ENCODE measurements around the gene SLC5A2. TPM values are rescaled to one million over a fixed set of nuclear protein-coding genes. Genes with fewer than 3 reads are reported as not detected.

SLC5A2 gene
- total RNA-seq, 1 donor from 2014 or later: not detected

GRCh38 chr16:31513126-31513525 lies 30.2 kb downstream of the SLC5A2 start:
- Mint-ChIP-seq H3K4me1 (ENCODE audit: low read depth, unreplicated experiment) (peaks cover 7% of the 10 kb centered on the region), H3K27me3 (ENCODE audit: unreplicated experiment) (peaks cover 5% of the 10 kb centered on the region), H3K4me3 (ENCODE audit: unreplicated experiment) (no peak overlapping the region), H3K27ac (ENCODE audit: unreplicated experiment) (no peak overlapping the region), H3K36me3 (ENCODE audit: unreplicated experiment) (no peaks in the 10 kb centered on the region), H3K9me3 (ENCODE audit: unreplicated experiment) (peaks cover 3% of the 10 kb centered on the region)
- no peak for DNase-seq
- TF ChIP-seq CTCF (IDR thresholded peaks at IDR 0.05; ENCODE audit: partially characterized antibody, unreplicated experiment): no peak

- Mint-ChIP-seq H3K27me3 (ENCODE audit: unreplicated experiment) (peaks cover 2% of the 10 kb centered on the region), H3K4me3 (ENCODE audit: unreplicated experiment) (no peak overlapping the region), H3K4me1 (ENCODE audit: low read depth, unreplicated experiment) (peaks cover 4% of the 10 kb centered on the region), H3K27ac (ENCODE audit: unreplicated experiment) (no peak overlapping the region), H3K36me3 (ENCODE audit: unreplicated experiment) (no peaks in the 10 kb centered on the region), H3K9me3 (ENCODE audit: unreplicated experiment) (no peaks in the 10 kb centered on the region)
- no peak for TF ChIP-seq CTCF (IDR thresholded peaks at IDR 0.05; ENCODE audit: partially characterized antibody, unreplicated experiment)
- no peak for DNase-seq
Measured at GRCh38 chr16:31513884-31514283, 31.0 kb downstream of the SLC5A2 start.

GRCh38 chr16:31517800-31518402 lies 35.0 kb downstream of the SLC5A2 start:
- no peaks in the 10 kb centered on the region for H3K36me3 Mint-ChIP-seq (ENCODE audit: unreplicated experiment)
- no peaks in the 10 kb centered on the region for H3K9me3 Mint-ChIP-seq (ENCODE audit: unreplicated experiment)
- H3K27me3 Mint-ChIP-seq (ENCODE audit: unreplicated experiment): no peaks in the 10 kb centered on the region
- no peak for DNase-seq
- no peaks in the 10 kb centered on the region for H3K4me1 Mint-ChIP-seq (ENCODE audit: low read depth, unreplicated experiment)
- no peak overlapping the region for H3K27ac Mint-ChIP-seq (ENCODE audit: unreplicated experiment)
- H3K4me3 Mint-ChIP-seq (ENCODE audit: unreplicated experiment): no peak overlapping the region
- no peak for TF ChIP-seq CTCF (IDR thresholded peaks at IDR 0.05; ENCODE audit: partially characterized antibody, unreplicated experiment)

GRCh38 chr16:31519759-31520431 lies 37.0 kb downstream of the SLC5A2 start:
- no peak for DNase-seq
- Mint-ChIP-seq H3K27ac (ENCODE audit: unreplicated experiment) (no peak overlapping the region), H3K4me1 (ENCODE audit: low read depth, unreplicated experiment) (no peaks in the 10 kb centered on the region), H3K27me3 (ENCODE audit: unreplicated experiment) (no peaks in the 10 kb centered on the region), H3K36me3 (ENCODE audit: unreplicated experiment) (no peaks in the 10 kb centered on the region), H3K9me3 (ENCODE audit: unreplicated experiment) (no peaks in the 10 kb centered on the region), H3K4me3 (ENCODE audit: unreplicated experiment) (no peak overlapping the region)
- no peak for TF ChIP-seq CTCF (IDR thresholded peaks at IDR 0.05; ENCODE audit: partially characterized antibody, unreplicated experiment)

GRCh38 chr16:31521368-31521767 lies 38.4 kb downstream of the SLC5A2 start:
- no peaks in the 10 kb centered on the region for H3K27me3 Mint-ChIP-seq (ENCODE audit: unreplicated experiment)
- H3K4me1 Mint-ChIP-seq (ENCODE audit: low read depth, unreplicated experiment): no peaks in the 10 kb centered on the region
- H3K9me3 Mint-ChIP-seq (ENCODE audit: unreplicated experiment): no peaks in the 10 kb centered on the region
- DNase-seq: no peak
- no peak overlapping the region for H3K27ac Mint-ChIP-seq (ENCODE audit: unreplicated experiment)
- H3K4me3 Mint-ChIP-seq (ENCODE audit: unreplicated experiment): no peak overlapping the region
- no peak for TF ChIP-seq CTCF (IDR thresholded peaks at IDR 0.05; ENCODE audit: partially characterized antibody, unreplicated experiment)
- no peaks in the 10 kb centered on the region for H3K36me3 Mint-ChIP-seq (ENCODE audit: unreplicated experiment)
